NOMO-1 (cell line): ENCODE data around the gene POM121L12.

ENCODE experiments used
- DNase-seq, 2 experiments: peaks; one replicate each; lab custom pipeline; 2025; ENCODE audit not compliant: unreplicated experiment in 2 of 2; lab: John Stamatoyannopoulos, UW

POM121L12 gene

DNA sequence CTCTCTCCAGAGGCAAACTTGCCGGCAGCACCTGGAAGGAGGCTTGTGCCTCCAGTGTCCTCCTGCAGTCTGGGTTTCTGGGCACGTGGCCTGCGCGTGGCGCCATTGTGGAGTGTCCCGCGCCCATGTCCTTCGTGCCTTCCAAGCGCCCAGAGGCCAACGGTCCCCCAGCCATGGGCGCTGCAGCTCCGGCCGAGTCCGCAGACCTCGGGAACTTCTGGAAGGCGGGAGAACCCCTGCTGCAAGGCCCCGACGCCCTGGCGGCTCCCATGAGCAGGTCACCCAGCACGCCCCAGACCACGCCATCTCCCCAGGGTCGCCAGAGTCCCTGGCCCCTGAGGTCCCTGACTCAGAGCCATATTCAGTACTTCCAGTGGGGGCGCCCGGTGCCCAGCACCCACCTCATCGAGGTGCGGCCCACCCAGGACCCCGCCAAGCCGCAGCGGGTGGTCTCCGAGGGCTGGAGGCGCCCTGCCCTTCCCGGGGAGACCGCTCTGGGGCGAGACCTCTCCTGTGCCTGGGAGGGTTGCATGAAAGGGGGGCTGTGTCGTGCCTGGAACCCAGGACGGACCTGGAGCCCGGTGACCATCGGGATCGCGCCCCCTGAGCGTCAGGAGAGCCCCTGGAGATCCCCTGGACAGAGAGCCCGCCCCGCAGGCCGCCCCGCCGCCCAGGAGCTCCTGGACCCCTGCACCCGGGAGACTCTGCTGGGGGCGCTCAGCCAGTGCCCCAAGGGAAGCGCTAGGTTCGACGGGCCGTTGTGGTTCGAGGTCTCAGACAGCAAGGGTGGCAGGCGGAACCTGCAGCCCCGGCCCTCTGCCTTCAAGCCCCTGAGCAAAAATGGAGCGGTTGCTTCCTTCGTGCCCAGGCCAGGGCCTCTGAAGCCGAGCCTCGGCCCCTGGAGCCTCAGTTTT lies at the start of gene POM121L12:
POM121L12 (plus strand) TSS at position 135 of the 914 bp plus-strand sequence; CDS start at position 174, 39 bp downstream.
- DNase-seq = no peak

GRCh38 chr7:52992001-52992400 lies 43.4 kb upstream of the POM121L12 start:
- no peak for DNase-seq

DNA sequence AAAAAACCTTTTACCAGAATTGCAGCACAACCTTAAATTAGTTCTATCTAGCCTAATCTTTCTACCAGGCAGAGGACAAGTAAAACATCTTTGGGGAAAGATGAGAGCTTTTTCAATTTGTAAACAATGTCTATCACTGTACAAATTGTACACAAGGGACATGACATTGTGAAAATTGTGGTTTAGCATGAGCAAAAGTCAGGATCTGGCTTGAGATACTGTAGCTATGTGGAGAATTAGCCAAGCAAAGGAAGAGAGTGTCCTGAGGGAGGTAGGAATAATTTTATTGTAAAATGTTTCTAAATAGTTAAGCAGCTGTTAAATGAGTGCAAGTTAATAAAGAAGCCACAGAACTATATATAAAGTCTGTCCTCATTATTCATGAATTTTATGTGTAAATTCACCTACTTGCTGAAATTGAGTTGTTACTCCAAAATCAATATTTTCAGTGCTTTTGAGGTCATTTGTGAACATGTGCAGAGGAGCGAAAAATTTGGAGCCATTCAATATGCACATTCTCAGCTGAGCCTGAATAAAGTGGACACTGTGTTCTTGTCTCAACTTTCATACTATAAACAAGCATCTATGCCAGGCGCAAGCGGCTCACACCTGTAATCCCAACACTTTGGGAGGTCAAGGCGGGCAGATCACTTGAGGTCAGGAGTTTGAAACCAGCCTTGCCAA lies 42.8 kb upstream of the POM121L12 start:
- DNase-seq = no peak

DNA sequence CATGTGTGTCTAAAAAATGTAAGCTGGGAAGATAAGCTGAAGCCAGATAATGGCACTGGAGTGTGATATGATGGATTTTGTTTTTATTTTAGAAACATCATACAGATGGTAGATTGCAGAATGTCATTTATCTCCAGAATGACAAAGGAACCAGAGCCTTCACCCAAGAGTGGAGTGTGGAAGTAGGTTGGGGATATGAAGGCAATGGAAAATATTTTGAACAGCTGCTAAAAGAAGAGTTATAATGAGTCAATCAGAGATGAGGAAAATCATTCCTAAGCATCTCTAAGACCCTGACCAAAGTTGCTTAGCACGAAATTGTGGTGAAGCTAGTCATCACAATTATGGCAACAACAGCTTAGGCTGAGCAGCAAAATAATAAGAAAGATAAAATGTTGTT lies 39.8 kb upstream of the POM121L12 start:
- DNase-seq = no peak

GRCh38 chr7:53001221-53001620 lies 34.2 kb upstream of the POM121L12 start:
- DNase-seq = no peak

DNA sequence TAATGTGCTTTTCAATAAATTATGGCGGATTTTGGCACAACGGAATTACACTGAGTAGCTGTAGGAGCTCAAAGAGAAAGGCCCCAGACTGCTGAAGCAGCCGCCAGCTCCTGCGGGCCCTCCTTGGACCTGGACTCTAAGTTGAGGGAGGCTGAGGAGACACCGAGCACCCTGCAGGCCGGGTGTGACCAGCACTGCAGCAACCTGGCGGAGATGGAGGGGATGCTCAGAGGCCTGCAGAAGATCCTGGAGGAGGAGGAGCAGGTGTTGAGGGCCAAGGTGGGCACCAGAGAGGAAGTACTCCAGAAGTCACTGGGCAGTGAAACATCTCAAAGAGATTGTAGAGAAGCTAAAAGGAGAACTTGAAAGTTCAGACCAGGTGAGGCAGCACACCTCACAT lies 33.0 kb upstream of the POM121L12 start:
- DNase-seq = no peak

- DNase-seq = no peak
Measured at GRCh38 chr7:53003653-53004445, 31.6 kb upstream of the POM121L12 start.

GRCh38 chr7:53013925-53014324 lies 21.5 kb upstream of the POM121L12 start:
- DNase-seq = no peak

DNA sequence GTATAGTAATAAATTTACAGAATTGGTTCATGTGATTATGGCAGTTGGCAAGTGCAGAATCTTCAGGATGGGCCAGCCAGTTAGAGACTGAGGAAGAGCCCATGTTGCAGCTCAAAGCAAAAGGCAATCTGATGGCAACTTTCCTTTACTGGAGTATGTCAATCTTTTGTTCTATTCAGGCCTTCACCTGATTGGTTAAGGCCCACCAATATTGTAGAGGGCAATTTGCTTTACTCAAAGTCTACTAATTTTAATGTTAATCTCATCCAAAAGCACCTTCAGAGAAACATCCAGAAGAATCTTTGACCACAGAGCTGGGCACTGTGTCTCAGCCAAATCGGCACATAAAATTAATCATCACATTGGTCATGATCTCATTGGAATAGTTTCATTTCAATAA lies 20.0 kb upstream of the POM121L12 start:
- no peak for DNase-seq

DNA sequence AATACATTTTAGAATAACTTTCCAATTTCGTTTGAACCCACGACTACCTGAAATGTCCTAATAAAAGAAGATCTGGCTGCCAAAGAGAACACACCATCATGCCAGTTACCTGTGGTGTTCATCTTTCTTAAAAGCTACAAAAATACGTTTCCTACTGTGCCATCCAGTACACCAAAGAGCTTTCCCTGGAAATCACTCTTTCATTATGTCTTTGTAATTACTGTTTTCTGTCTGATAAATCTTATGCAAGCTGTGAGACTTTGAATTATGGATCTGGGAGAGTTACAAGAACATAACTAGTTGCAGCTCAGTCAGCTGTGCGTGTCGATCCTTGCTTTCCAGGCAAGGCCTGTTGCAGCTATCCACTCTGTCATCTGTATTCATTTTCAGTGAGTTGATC lies 12.5 kb upstream of the POM121L12 start:
- DNase-seq = no peak

DNA sequence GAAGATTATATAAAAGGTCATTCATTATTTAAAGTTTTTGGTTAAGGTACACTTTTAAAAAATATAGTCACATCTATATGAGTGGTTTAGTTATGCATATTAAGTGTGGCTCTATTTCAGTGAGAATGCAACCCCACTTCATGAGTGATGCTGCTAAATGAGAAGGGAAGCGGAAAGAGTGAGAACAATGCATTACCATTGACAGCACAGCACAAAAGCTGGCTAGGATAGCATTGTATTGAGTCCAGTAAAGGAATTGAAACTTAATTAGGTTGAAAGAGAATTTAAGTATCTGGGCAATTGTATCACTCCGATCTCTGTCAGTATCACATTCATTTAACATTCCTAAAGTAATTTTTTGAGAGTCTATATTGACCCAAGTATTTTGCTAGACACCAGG lies 13.2 kb downstream of the POM121L12 start:
- DNase-seq = no peak

- no peak for DNase-seq
Measured at GRCh38 chr7:53050433-53050832, 15.0 kb downstream of the POM121L12 start.

- no peak for DNase-seq
Measured at GRCh38 chr7:53059591-53059990, 24.2 kb downstream of the POM121L12 start.

DNA sequence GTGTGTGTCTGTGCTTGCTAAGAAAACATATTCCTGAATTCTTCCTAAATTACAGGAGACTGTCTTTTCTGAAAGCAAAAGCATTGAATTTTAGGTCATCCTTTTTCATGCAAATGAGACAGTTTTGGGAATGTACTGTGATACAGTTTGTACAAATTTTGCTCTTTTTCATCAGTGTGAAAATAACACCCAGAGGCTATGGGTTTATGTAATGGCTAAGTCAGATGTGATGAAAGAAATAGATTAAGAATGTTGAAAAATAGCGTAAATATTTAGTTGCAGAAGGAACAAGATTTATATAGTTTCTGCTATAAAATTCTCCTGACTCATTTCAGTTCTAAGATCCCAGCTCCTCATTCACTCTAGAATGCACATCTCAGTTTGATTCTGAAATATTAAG lies 24.6 kb downstream of the POM121L12 start:
- no peak for DNase-seq

- DNase-seq = no peak
Measured at GRCh38 chr7:53062796-53063195, 27.4 kb downstream of the POM121L12 start.

- DNase-seq = no peak
Measured at GRCh38 chr7:53068673-53069072, 33.2 kb downstream of the POM121L12 start.

- no peak for DNase-seq
Measured at GRCh38 chr7:53070883-53071282, 35.5 kb downstream of the POM121L12 start.
